Transverse colon (tissue), 4 donors: ENCODE data around the gene C3orf20. TPM values are rescaled to one million over a fixed set of nuclear protein-coding genes. Genes with fewer than 3 reads are reported as not detected.

ENCODE experiments used
- DNase-seq: peaks from one replicate; pipeline ENCODE4 v3.0.0-alpha.2; 2019
- H3K27ac ChIP-seq, 4 donors: fragments of 200-600 bp; sonication (generic); 2 replicates each; pipeline ENCODE4 v1.5.1; 2016 to 2018; ENCODE audit warnings: inconsistent platforms in 4 of 4
- H3K27me3 ChIP-seq: fragments of 200-600 bp; sonication (generic); 2 replicates; pipeline ENCODE4 v1.5.1; 2017; ENCODE audit warnings: inconsistent platforms
- H3K36me3 ChIP-seq, 4 donors: fragments of 200-600 bp; sonication (generic); 2 replicates each; pipeline ENCODE4 v1.5.1; 2017 to 2019; ENCODE audit warnings: inconsistent platforms in 4 of 4
- H3K4me1 ChIP-seq, 4 donors: fragments of 200-600 bp; sonication (generic); 2 replicates each; pipeline ENCODE4 v1.5.1; 2017 to 2020; ENCODE audit warnings: inconsistent platforms in 4 of 4
- H3K4me3 ChIP-seq, 4 donors: fragments of 200-600 bp; sonication (generic); 1 replicate in 1 of 4; 2 replicates in 3 of 4; pipeline versions ENCODE4 v1.5.1 to v1.6.1; 2017 to 2019; ENCODE audit warnings: inconsistent platforms in 4 of 4
- H3K9me3 ChIP-seq, 2 donors: fragments of 200-600 bp; sonication (generic); 2 replicates each; pipeline ENCODE4 v1.5.1; 2017 to 2019; ENCODE audit warnings: inconsistent platforms in 2 of 2
- CTCF ChIP-seq, 5 experiments: fragments of 200-600 bp in 3 of 5; fragments of 450-650 bp in 2 of 5; sonication (generic) in 3 of 5; IDR thresholded peaks; 1 replicate in 2 of 5; 2 replicates in 3 of 5; pipeline ENCODE4 v1.5.1; 2016 to 2017; ENCODE audit warnings: antibody characterized with exemption in 5 of 5, inconsistent platforms in 3 of 5, mild to moderate bottlenecking in 2 of 5, moderate library complexity in 1 of 5
- EP300 ChIP-seq: sonication (generic); formaldehyde crosslinking; IDR thresholded peaks from one replicate; pipeline ENCODE4 v1.6.1; 2017; ENCODE audit warnings: antibody characterized with exemption, low read depth
- POLR2A ChIP-seq: fragments of 450-650 bp; IDR thresholded peaks from one replicate; pipeline ENCODE4 v1.6.1; 2016; ENCODE audit warnings: antibody characterized with exemption, mild to moderate bottlenecking, moderate library complexity
- POLR2AphosphoS5 ChIP-seq, 3 donors: sonication (generic); formaldehyde crosslinking; IDR thresholded peaks; one replicate each; pipeline ENCODE4 v1.6.1; 2016; ENCODE audit warnings: antibody characterized with exemption in 3 of 3
- WGBS, 2 donors: methylation state at CpG; one replicate each; pipeline ENCODE4 v1.1.5; 2018; ENCODE audit warnings: low coverage in 1 of 2; 5-methylcytosine and 5-hydroxymethylcytosine counted together
- in situ Hi-C, 4 donors: fragments of 200-750 bp; cut with MboI; loops; one replicate each; pipeline versions ENCODE4 v1.15.0 to v1.15.1; 2017; ENCODE audit warnings: low sequenced_read_pairs in 3 of 4, low pct_ligation_motif_present in 1 of 4, low pct_unique_long_range_greater_than_20kb in 1 of 4
- intact Hi-C: fragments of 100-400 bp; cut with DNase I; formaldehyde crosslinking; loops from one replicate; pipeline ENCODE4 v1.15.1; 2023; ENCODE audit warnings: low total_unique reads
- total RNA-seq, 4 donors: library from RNA; depleted of rRNA; stranded (reverse); fragments of >200 nt; gene quantifications; one replicate each; pipeline ENCODE4 v1.1.0, GENCODE V29; 2016

C3orf20 gene
- total RNA-seq, 4 donors from 2014 or later = not detected

DNA sequence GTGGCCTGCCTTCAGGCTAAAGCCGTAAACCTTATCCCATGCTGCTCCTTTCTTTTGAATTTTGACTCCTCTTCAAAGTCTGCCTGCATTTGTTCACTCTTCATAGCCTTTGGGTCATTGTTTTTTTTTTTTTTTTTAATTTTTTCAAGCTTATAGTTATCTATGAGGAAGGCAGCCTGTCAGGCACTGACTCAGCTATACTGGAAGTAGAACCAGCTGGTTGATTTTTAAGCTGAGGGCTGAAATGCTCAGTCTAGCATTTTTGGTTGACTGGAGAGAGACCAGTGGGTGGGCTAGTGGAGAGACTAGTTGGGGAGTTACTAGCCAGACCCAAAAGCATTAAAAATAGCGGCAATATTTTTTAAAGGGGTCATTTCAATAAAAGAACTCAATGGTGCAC, 44.1 kb downstream of the C3orf20 start:
- H3K9me3 ChIP-seq = no peaks in the 10 kb centered on the region
- TF ChIP-seq EP300 (no peak), CTCF (IDR thresholded peaks at IDR 0.05) (no peak), POLR2A (no peak), POLR2AphosphoS5 (IDR thresholded peaks at IDR 0.05) (no peak)
- in situ Hi-C loops = no loop called here
- no peak overlapping the region for H3K27ac ChIP-seq
- no peaks in the 10 kb centered on the region for H3K4me1 ChIP-seq
- 90 to 98% methylated on average over 2 of the region's 2 CpGs for WGBS, 2 donors
- H3K27me3 ChIP-seq = no peaks in the 10 kb centered on the region
- no peak for DNase-seq
- H3K4me3 ChIP-seq = no peak overlapping the region
- intact Hi-C loops = no loop called here
- H3K36me3 ChIP-seq = no peaks in the 10 kb centered on the region

- DNase-seq = no peak
- no peak overlapping the region for H3K27ac ChIP-seq
- 60 to 82% methylated on average over 1 to 8 of the region's 8 CpGs for WGBS, 2 donors
- intact Hi-C loops = no loop called here
- TF ChIP-seq POLR2AphosphoS5 (IDR thresholded peaks at IDR 0.05) = no peak
- no peak for TF ChIP-seq POLR2A
- TF ChIP-seq CTCF (IDR thresholded peaks at IDR 0.05) = no peak
- TF ChIP-seq EP300 = no peak
- in situ Hi-C loops = no loop called here
- peaks cover 0 to 9% (median 2%) of the 10 kb centered on the region in 4 donors for H3K4me1 ChIP-seq
- no peak overlapping the region for H3K4me3 ChIP-seq
- H3K36me3 ChIP-seq = no peaks in the 10 kb centered on the region
- no peaks in the 10 kb centered on the region for H3K27me3 ChIP-seq
- no peaks in the 10 kb centered on the region for H3K9me3 ChIP-seq
These were observed 46.4 kb downstream of the C3orf20 start for GRCh38 chr3:14721126-14721864.

- TF ChIP-seq POLR2AphosphoS5 (IDR thresholded peaks at IDR 0.05) (peak; percentile 42 to 84 (median 72)), CTCF (IDR thresholded peaks at IDR 0.05) (no peak)
- no peaks in the 10 kb centered on the region for H3K27me3 ChIP-seq
- peak overlapping the region; percentile 64 to 79 (median 73) for H3K27ac ChIP-seq
- intact Hi-C loops (no loop called here), in situ Hi-C loops (no loop called here)
- no peaks in the 10 kb centered on the region for H3K9me3 ChIP-seq
- H3K36me3 ChIP-seq = no peaks in the 10 kb centered on the region
- H3K4me1 ChIP-seq = peaks cover 0 to 9% (median 4%) of the 10 kb centered on the region in 4 donors
- DNase-seq = peak; percentile 22
- no peak overlapping the region for H3K4me3 ChIP-seq
- 51 to 71% methylated on average over 3 to 5 of the region's 5 CpGs for WGBS, 2 donors
These were observed 50.1 kb downstream of the C3orf20 start for GRCh38 chr3:14725013-14725412.

- Histone ChIP-seq H3K27ac (peak overlapping the region; percentile 64 to 79 (median 73)), H3K4me1 (peaks cover 0 to 9% (median 4%) of the 10 kb centered on the region in 4 donors), H3K27me3 (no peaks in the 10 kb centered on the region), H3K4me3 (no peak overlapping the region), H3K9me3 (no peaks in the 10 kb centered on the region), H3K36me3 (no peaks in the 10 kb centered on the region)
- 56 to 71% methylated on average over 2 to 9 of the region's 9 CpGs for WGBS, 2 donors
- TF ChIP-seq POLR2A (no peak), POLR2AphosphoS5 (IDR thresholded peaks at IDR 0.05) (peak; percentile 46 to 72 (median 56)), EP300 (no peak), CTCF (IDR thresholded peaks at IDR 0.05) (no peak)
- in situ Hi-C loops = no loop called here
- intact Hi-C loops = no loop called here
- DNase-seq = peak; percentile 41
These were observed 50.9 kb downstream of the C3orf20 start for GRCh38 chr3:14725564-14726440.
